Activated T-cell treated with anti-CD3 and anti-CD28 coated beads, Interleukin-2, amount 50 U/mL, for 72 hours (primary cell): Measurements from ENCODE around the gene KIF16B. TPM values are rescaled to one million over a fixed set of nuclear protein-coding genes. Genes with fewer than 3 reads are reported as not detected.
"Not testable (repeated sequence)": the region's sequence is repeated elsewhere in the genome, so short reads cannot be mapped to it uniquely, and the experiment has no call there.

Source experiments
- ATAC-seq, 2 donors: fragments of 150-1000 bp; cut with Tn5 transposase; replicated peaks in 1 of 2; 2 replicates each; pipeline ENCODE4 v1.10.0; 2021; ENCODE audit warnings: moderate library complexity in 2 of 2, mild to moderate bottlenecking in 1 of 2
- DNase-seq, 2 donors: peaks; one replicate each; pipeline ENCODE4 v3.0.0; 2021 to 2022; ENCODE audit warnings: mixed read lengths in 1 of 2
- H3K27ac Mint-ChIP-seq: one replicate; pipeline ENCODE4 v1.8.0; 2022; ENCODE audit warnings: mild to moderate bottlenecking, moderate library complexity, mixed read lengths
- H3K27me3 Mint-ChIP-seq: one replicate; pipeline ENCODE4 v1.8.0; 2022; ENCODE audit warnings: low read depth, mixed read lengths
- H3K36me3 Mint-ChIP-seq, 2 donors: one replicate each; pipeline ENCODE4 v1.8.0; 2022; ENCODE audit warnings: mixed read lengths in 2 of 2, mild to moderate bottlenecking in 1 of 2; ENCODE audit not compliant: insufficient read depth in 2 of 2
- H3K4me1 Mint-ChIP-seq: one replicate; pipeline ENCODE4 v1.8.0; 2022; ENCODE audit warnings: low read depth, mixed read lengths
- H3K4me3 Mint-ChIP-seq, 2 donors: one replicate each; pipeline ENCODE4 v1.8.0; 2022; ENCODE audit warnings: mild to moderate bottlenecking in 2 of 2, mixed read lengths in 2 of 2, moderate library complexity in 2 of 2
- H3K9me3 Mint-ChIP-seq, 2 donors: one replicate each; pipeline ENCODE4 v1.8.0; 2022; ENCODE audit warnings: mixed read lengths in 2 of 2
- total RNA-seq, 2 donors: library from RNA; stranded (reverse); gene quantifications; one replicate each; pipeline ENCODE4 v1.2.3, GENCODE V29; 2022

KIF16B gene
- total RNA-seq, 2 donors from 2014 or later = 6.0 to 7.3 TPM

GRCh38 chr20:16273812-16274555, 299.3 kb downstream of the KIF16B start:
- no peak overlapping the region for H3K27ac Mint-ChIP-seq
- DNase-seq (no peak), ATAC-seq (no peak)
- H3K4me3 Mint-ChIP-seq = no peak overlapping the region
- H3K4me1 Mint-ChIP-seq = no peaks in the 10 kb centered on the region
- H3K9me3 Mint-ChIP-seq = peaks cover 0 to 1% of the 10 kb centered on the region in 2 donors
- no peaks in the 10 kb centered on the region for H3K36me3 Mint-ChIP-seq
- no peaks in the 10 kb centered on the region for H3K27me3 Mint-ChIP-seq

GRCh38 chr20:16272780-16273360, 300.4 kb downstream of the KIF16B start:
- H3K4me1 Mint-ChIP-seq = no peaks in the 10 kb centered on the region
- no peak overlapping the region for H3K27ac Mint-ChIP-seq
- H3K36me3 Mint-ChIP-seq = no peaks in the 10 kb centered on the region
- no peaks in the 10 kb centered on the region for H3K27me3 Mint-ChIP-seq
- DNase-seq = no peak
- H3K4me3 Mint-ChIP-seq = no peak overlapping the region
- peaks cover 1 to 2% of the 10 kb centered on the region in 2 donors for H3K9me3 Mint-ChIP-seq
- ATAC-seq = no peak

- peaks cover 4 to 6% of the 10 kb centered on the region in 2 donors for H3K36me3 Mint-ChIP-seq
- H3K9me3 Mint-ChIP-seq = peaks cover 5% of the 10 kb centered on the region in 2 donors
- no peaks in the 10 kb centered on the region for H3K4me1 Mint-ChIP-seq
- no peaks in the 10 kb centered on the region for H3K27me3 Mint-ChIP-seq
- no peak for DNase-seq
- no peak overlapping the region for H3K27ac Mint-ChIP-seq
- H3K4me3 Mint-ChIP-seq = no peak overlapping the region
- ATAC-seq = no peak
Observed at GRCh38 chr20:16271450-16271849, 301.8 kb downstream of the KIF16B start.

GRCh38 chr20:16270989-16271388, 302.3 kb downstream of the KIF16B start:
- H3K36me3 Mint-ChIP-seq = peaks cover 4 to 6% of the 10 kb centered on the region in 2 donors
- DNase-seq = no peak
- no peaks in the 10 kb centered on the region for H3K4me1 Mint-ChIP-seq
- no peak overlapping the region for H3K27ac Mint-ChIP-seq
- no peaks in the 10 kb centered on the region for H3K27me3 Mint-ChIP-seq
- ATAC-seq = no peak
- no peak overlapping the region for H3K4me3 Mint-ChIP-seq
- peaks cover 5 to 7% of the 10 kb centered on the region in 2 donors for H3K9me3 Mint-ChIP-seq

DNA sequence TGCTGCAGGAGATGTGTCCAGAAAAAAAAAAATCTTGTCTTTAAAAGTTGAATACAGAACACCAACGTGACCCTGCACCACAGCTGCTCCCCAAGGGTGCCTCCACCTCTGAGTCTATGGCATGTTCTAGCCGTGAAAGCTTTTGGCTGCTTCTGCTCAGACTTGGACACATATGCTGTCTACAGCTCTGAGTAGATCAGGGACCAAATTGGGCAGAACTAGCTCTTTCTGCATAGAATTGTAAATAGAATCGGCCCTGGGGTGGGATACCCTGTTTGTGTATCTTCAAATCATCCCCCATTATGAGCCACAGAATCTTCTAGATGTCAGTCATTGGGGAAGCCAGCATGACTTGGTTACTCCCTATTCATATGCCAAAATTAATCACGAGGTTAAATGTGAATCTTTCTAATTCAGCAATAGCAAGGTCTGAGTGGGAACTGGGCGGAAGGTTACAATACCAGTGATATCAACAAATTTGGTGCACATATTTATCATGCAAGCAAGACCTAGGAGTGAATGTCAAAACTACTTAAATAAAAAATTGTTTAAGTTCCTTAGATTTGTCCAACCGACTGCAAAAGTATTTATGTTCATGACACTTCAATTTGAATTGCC, 302.8 kb downstream of the KIF16B start:
- ATAC-seq (no peak), DNase-seq (no peak)
- Mint-ChIP-seq H3K4me3 (no peak overlapping the region), H3K27ac (no peak overlapping the region), H3K36me3 (peaks cover 6 to 8% of the 10 kb centered on the region in 2 donors), H3K4me1 (no peaks in the 10 kb centered on the region), H3K27me3 (no peaks in the 10 kb centered on the region), H3K9me3 (peaks cover 8 to 10% of the 10 kb centered on the region in 2 donors)

- no peak for ATAC-seq
- H3K4me1 Mint-ChIP-seq = no peaks in the 10 kb centered on the region
- H3K4me3 Mint-ChIP-seq = no peak overlapping the region
- no peaks in the 10 kb centered on the region for H3K27me3 Mint-ChIP-seq
- H3K9me3 Mint-ChIP-seq = peaks cover 8 to 10% of the 10 kb centered on the region in 2 donors
- H3K27ac Mint-ChIP-seq = no peak overlapping the region
- peaks cover 6 to 9% of the 10 kb centered on the region in 2 donors for H3K36me3 Mint-ChIP-seq
- DNase-seq = no peak
Observed at GRCh38 chr20:16267526-16267925, 305.7 kb downstream of the KIF16B start.

DNA sequence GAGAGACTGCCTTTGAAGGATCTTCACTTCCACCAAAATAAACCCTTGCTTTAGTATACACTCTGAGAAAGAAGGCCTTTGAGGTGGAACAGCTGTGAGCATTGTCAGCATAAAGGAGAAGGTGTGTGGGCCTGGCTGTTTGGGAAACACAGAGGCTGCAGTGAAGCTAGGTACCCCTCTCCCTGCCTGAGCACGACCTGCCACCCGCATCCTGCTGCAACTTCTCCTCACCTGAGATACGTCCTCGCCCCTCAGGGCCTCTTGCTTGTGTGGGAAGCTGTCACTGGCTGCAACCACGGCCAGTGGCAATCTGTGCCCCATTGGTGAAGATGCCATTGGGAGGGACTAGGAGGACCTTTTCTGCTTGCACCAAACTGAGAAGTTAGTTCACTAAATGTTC, 307.9 kb downstream of the KIF16B start:
- H3K36me3 Mint-ChIP-seq = peaks cover 6 to 9% of the 10 kb centered on the region in 2 donors
- peaks cover 8 to 10% of the 10 kb centered on the region in 2 donors for H3K9me3 Mint-ChIP-seq
- no peaks in the 10 kb centered on the region for H3K27me3 Mint-ChIP-seq
- DNase-seq (no peak), ATAC-seq (no peak)
- no peak overlapping the region for H3K27ac Mint-ChIP-seq
- no peaks in the 10 kb centered on the region for H3K4me1 Mint-ChIP-seq
- H3K4me3 Mint-ChIP-seq = no peak overlapping the region

DNA sequence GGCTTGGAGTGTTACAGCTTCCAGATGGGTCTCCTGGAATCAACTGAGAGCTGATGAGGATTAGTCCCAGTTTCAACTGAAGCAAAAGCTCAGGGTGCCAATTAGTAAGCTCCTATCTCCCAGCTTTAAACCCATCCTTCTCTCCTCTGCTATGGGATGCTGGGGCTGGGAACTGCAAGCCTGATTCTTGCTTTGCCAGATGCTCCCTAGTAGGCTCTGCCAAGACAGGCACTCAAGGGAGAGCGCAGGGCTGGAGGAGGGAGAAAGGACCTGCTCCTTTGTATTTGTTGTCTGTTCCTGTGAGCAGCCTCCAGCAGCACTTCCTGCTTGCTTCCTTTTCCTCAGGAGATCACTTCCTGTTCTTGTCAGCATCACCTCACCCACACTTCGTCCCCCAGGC, 309.7 kb downstream of the KIF16B start:
- H3K9me3 Mint-ChIP-seq = peaks cover 8 to 10% of the 10 kb centered on the region in 2 donors
- no peak overlapping the region for H3K4me3 Mint-ChIP-seq
- H3K4me1 Mint-ChIP-seq = no peaks in the 10 kb centered on the region
- no peak overlapping the region for H3K27ac Mint-ChIP-seq
- no peaks in the 10 kb centered on the region for H3K27me3 Mint-ChIP-seq
- H3K36me3 Mint-ChIP-seq = peaks cover 6 to 9% of the 10 kb centered on the region in 2 donors
- DNase-seq (no peak), ATAC-seq (no peak)

DNA sequence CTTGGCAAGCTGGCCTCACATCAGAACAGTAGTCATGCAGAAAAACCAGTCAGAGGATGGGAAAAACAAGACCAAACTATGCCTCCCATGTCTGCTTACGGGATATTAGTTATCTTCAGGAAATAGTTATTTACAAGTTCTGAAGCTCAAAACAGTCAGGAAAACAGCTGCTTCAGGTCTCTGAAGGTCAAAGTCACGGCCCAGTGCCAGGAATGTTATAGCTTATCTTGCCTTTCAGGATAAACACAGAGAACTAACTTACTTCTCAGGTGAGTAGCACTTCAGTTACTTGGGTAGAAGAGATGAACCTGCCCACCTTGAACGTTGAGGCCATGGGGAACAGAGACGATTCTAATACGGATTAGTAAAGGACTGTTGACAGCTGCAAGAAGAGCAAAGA, 310.7 kb downstream of the KIF16B start:
- DNase-seq = no peak
- peaks cover 4 to 9% of the 10 kb centered on the region in 2 donors for H3K36me3 Mint-ChIP-seq
- no peaks in the 10 kb centered on the region for H3K4me1 Mint-ChIP-seq
- no peak for ATAC-seq
- H3K4me3 Mint-ChIP-seq = no peak overlapping the region
- peaks cover 7 to 10% of the 10 kb centered on the region in 2 donors for H3K9me3 Mint-ChIP-seq
- no peaks in the 10 kb centered on the region for H3K27me3 Mint-ChIP-seq
- H3K27ac Mint-ChIP-seq = no peak overlapping the region

GRCh38 chr20:16261733-16262273, 311.4 kb downstream of the KIF16B start:
- no peaks in the 10 kb centered on the region for H3K4me1 Mint-ChIP-seq
- DNase-seq (no peak), ATAC-seq (no peak)
- H3K27ac Mint-ChIP-seq = no peak overlapping the region
- H3K36me3 Mint-ChIP-seq = peaks cover 0 to 6% of the 10 kb centered on the region in 2 donors
- H3K4me3 Mint-ChIP-seq = no peak overlapping the region
- no peaks in the 10 kb centered on the region for H3K27me3 Mint-ChIP-seq
- H3K9me3 Mint-ChIP-seq = peaks cover 5 to 7% of the 10 kb centered on the region in 2 donors

DNA sequence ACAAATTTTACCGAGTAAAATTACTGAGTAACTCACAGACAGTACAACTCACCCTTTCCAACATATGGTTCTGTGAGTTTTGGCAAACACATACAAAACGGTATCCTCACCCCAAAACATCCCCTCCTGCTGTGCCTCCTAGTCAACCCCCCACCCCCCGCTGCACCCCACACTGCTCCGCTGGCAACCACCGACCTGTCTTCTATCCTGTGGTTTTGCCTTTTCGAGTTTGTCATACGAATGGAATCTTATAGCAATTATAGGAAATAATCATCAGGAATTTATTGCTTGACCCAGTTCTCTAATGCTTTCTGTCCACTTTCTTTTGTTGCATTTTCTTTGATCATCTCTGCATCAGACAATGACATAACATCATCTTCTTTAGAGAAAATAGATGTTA, 312.3 kb downstream of the KIF16B start:
- Mint-ChIP-seq H3K27me3 (no peaks in the 10 kb centered on the region), H3K27ac (no peak overlapping the region), H3K36me3 (peaks cover 0 to 6% of the 10 kb centered on the region in 2 donors), H3K4me1 (no peaks in the 10 kb centered on the region), H3K9me3 (peaks cover 4% of the 10 kb centered on the region in 2 donors), H3K4me3 (no peak overlapping the region)
- no peak for ATAC-seq
- DNase-seq = no peak

DNA sequence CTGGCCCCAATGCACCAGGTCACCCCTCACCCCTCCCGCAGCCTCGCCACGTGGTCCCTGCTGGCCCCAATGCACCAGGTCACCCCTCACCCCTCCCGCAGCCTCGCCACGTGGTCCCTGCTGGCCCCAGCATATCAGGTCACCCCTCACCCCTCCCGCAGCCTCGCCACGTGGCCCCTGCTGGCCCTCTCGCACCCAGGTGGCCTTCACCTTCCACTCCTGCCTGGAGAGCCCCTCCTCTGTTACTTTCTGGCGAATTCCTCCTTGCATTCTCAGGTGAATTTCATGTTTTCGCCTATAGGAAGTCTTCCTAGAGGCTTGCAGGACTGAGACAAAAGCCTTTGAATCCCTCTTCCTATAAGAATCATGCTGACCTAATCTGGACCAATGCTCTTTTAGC, 313.1 kb downstream of the KIF16B start:
- DNase-seq, ATAC-seq, H3K4me1 Mint-ChIP-seq, H3K27ac Mint-ChIP-seq, H3K9me3 Mint-ChIP-seq, H3K36me3 Mint-ChIP-seq, H3K27me3 Mint-ChIP-seq, H3K4me3 Mint-ChIP-seq: not testable (repeated sequence)

- no peaks in the 10 kb centered on the region for H3K36me3 Mint-ChIP-seq
- no peaks in the 10 kb centered on the region for H3K4me1 Mint-ChIP-seq
- ATAC-seq (no peak), DNase-seq (no peak)
- H3K9me3 Mint-ChIP-seq = peaks cover 0 to 1% of the 10 kb centered on the region in 2 donors
- H3K27me3 Mint-ChIP-seq = no peaks in the 10 kb centered on the region
- H3K27ac Mint-ChIP-seq = no peak overlapping the region
- H3K4me3 Mint-ChIP-seq = no peak overlapping the region
Observed at GRCh38 chr20:16258766-16259165, 314.5 kb downstream of the KIF16B start.
